Astrocyte (in vitro differentiated cells and primary cell): ENCODE results near the gene TAF11L8.

Experiments
- CTCF ChIP-seq: IDR thresholded peaks from 2 replicates; pipeline ENCODE4 v1.5.1; 2011; ENCODE audit warnings: low read depth, mild to moderate bottlenecking, inconsistent platforms, low read length, moderate library complexity; ENCODE audit not compliant: insufficient read depth
- EZH2 ChIP-seq: IDR thresholded peaks from 2 replicates; pipeline ENCODE4 v1.6.1; 2012; ENCODE audit warnings: mild to moderate bottlenecking, low read length, inconsistent platforms; ENCODE audit not compliant: insufficient read depth

GRCh38 chr5:17604951-17605350, 14.2 kb upstream of the TAF11L8 start:
- TF ChIP-seq CTCF, result no peak
- no peak for TF ChIP-seq EZH2
